ENCODE data around the gene GRK4. TPM values are rescaled to one million over a fixed set of nuclear protein-coding genes. Genes with fewer than 3 reads are reported as not detected.
"Not testable (repeated sequence)": the region's sequence is repeated elsewhere in the genome, so short reads cannot be mapped to it uniquely, and the experiment has no call there.

GRK4 gene
- total RNA-seq, 1 donor from 2014 or later = 6.7 TPM

GRCh38 chr4:2981256-2981819, 18.0 kb downstream of the GRK4 start:
- H4K20me1 ChIP-seq (ENCODE audit: insufficient read depth, low read length) = no peaks in the 10 kb centered on the region
- no peak for DNase-seq (ENCODE audit: low read depth)
- H3K4me2 ChIP-seq (ENCODE audit: low read length) = no peak overlapping the region
- H3K4me1 ChIP-seq (ENCODE audit: insufficient read depth, low read length) = peaks cover 4% of the 10 kb centered on the region
- H3K4me3 ChIP-seq (ENCODE audit: insufficient read depth, low read depth, low read length) = no peak overlapping the region
- no peak for TF ChIP-seq EZH2 (IDR thresholded peaks at IDR 0.05; ENCODE audit: insufficient read depth, low read length)
- no peak for TF ChIP-seq CTCF (IDR thresholded peaks at IDR 0.05; ENCODE audit: insufficient read depth, low read depth, low read length)
- Mint-ChIP-seq H3K27me3 (ENCODE audit: low read depth, unreplicated experiment) (peaks cover 17% of the 10 kb centered on the region), H3K27ac (ENCODE audit: unreplicated experiment) (no peak overlapping the region), H3K9me3 (ENCODE audit: unreplicated experiment) (peaks cover 9% of the 10 kb centered on the region), H3K4me1 (ENCODE audit: low read depth, unreplicated experiment) (peaks cover 13% of the 10 kb centered on the region), H3K36me3 (ENCODE audit: low read depth, unreplicated experiment) (no peaks in the 10 kb centered on the region), H3K4me3 (ENCODE audit: unreplicated experiment) (no peak overlapping the region)
- no peak overlapping the region for H3K27ac ChIP-seq (ENCODE audit: low read depth, low read length)
- no peak overlapping the region for H2AFZ ChIP-seq (ENCODE audit: low read depth, low read length)
- peaks cover 17% of the 10 kb centered on the region for H3K9me3 ChIP-seq (ENCODE audit: insufficient read depth, low read depth, low read length)
- H3K79me2 ChIP-seq (ENCODE audit: insufficient read depth, low read length) = no peaks in the 10 kb centered on the region
- peaks cover 3% of the 10 kb centered on the region for H3K27me3 ChIP-seq (ENCODE audit: insufficient read depth, low read length)
- no peak for FAIRE-seq
- H3K9ac ChIP-seq (ENCODE audit: low read length) = no peak overlapping the region
- H3K36me3 ChIP-seq (ENCODE audit: insufficient read depth, low read length) = no peaks in the 10 kb centered on the region

GRCh38 chr4:2982012-2982411, 18.6 kb downstream of the GRK4 start:
- Histone ChIP-seq H4K20me1 (ENCODE audit: insufficient read depth, low read length) (no peaks in the 10 kb centered on the region), H3K9me3 (ENCODE audit: insufficient read depth, low read depth, low read length) (peaks cover 17% of the 10 kb centered on the region), H3K27me3 (ENCODE audit: insufficient read depth, low read length) (peaks cover 3% of the 10 kb centered on the region), H3K4me2 (ENCODE audit: low read length) (no peak overlapping the region), H2AFZ (ENCODE audit: low read depth, low read length) (no peak overlapping the region), H3K4me1 (ENCODE audit: insufficient read depth, low read length) (peaks cover 3% of the 10 kb centered on the region), H3K79me2 (ENCODE audit: insufficient read depth, low read length) (no peaks in the 10 kb centered on the region), H3K9ac (ENCODE audit: low read length) (no peak overlapping the region), H3K27ac (ENCODE audit: low read depth, low read length) (no peak overlapping the region), H3K36me3 (ENCODE audit: insufficient read depth, low read length) (no peaks in the 10 kb centered on the region), H3K4me3 (ENCODE audit: insufficient read depth, low read depth, low read length) (no peak overlapping the region)
- no peak for TF ChIP-seq EZH2 (IDR thresholded peaks at IDR 0.05; ENCODE audit: insufficient read depth, low read length)
- TF ChIP-seq CTCF (IDR thresholded peaks at IDR 0.05; ENCODE audit: insufficient read depth, low read depth, low read length) = no peak
- Mint-ChIP-seq H3K4me1 (ENCODE audit: low read depth, unreplicated experiment) (peaks cover 9% of the 10 kb centered on the region), H3K9me3 (ENCODE audit: unreplicated experiment) (peaks cover 9% of the 10 kb centered on the region), H3K27ac (ENCODE audit: unreplicated experiment) (no peak overlapping the region), H3K4me3 (ENCODE audit: unreplicated experiment) (no peak overlapping the region), H3K36me3 (ENCODE audit: low read depth, unreplicated experiment) (no peaks in the 10 kb centered on the region), H3K27me3 (ENCODE audit: low read depth, unreplicated experiment) (peaks cover 17% of the 10 kb centered on the region)
- FAIRE-seq (no peak), DNase-seq (ENCODE audit: low read depth) (no peak)

GRCh38 chr4:2983715-2984114, 20.3 kb downstream of the GRK4 start:
- H3K9me3 ChIP-seq (ENCODE audit: insufficient read depth, low read depth, low read length) = peaks cover 17% of the 10 kb centered on the region

More at GRCh38 chr4:2983715-2984114, 20.3 kb downstream of the GRK4 start:
- not testable (repeated sequence) for H3K27ac ChIP-seq (ENCODE audit: low read depth, low read length); H3K36me3 ChIP-seq (ENCODE audit: insufficient read depth, low read length); H3K4me3 ChIP-seq (ENCODE audit: insufficient read depth, low read depth, low read length); H3K4me1 Mint-ChIP-seq (ENCODE audit: low read depth, unreplicated experiment); FAIRE-seq; H3K4me1 ChIP-seq (ENCODE audit: insufficient read depth, low read length); H3K9ac ChIP-seq (ENCODE audit: low read length); H2AFZ ChIP-seq (ENCODE audit: low read depth, low read length); H3K27ac Mint-ChIP-seq (ENCODE audit: unreplicated experiment); H3K79me2 ChIP-seq (ENCODE audit: insufficient read depth, low read length); H3K9me3 Mint-ChIP-seq (ENCODE audit: unreplicated experiment); H3K36me3 Mint-ChIP-seq (ENCODE audit: low read depth, unreplicated experiment); H3K4me3 Mint-ChIP-seq (ENCODE audit: unreplicated experiment); H4K20me1 ChIP-seq (ENCODE audit: insufficient read depth, low read length); H3K27me3 ChIP-seq (ENCODE audit: insufficient read depth, low read length); H3K4me2 ChIP-seq (ENCODE audit: low read length); DNase-seq (ENCODE audit: low read depth)
- peaks cover 21% of the 10 kb centered on the region for H3K27me3 Mint-ChIP-seq (ENCODE audit: low read depth, unreplicated experiment)
